ENCODE data around the gene PACRG. TPM values are rescaled to one million over a fixed set of nuclear protein-coding genes. Genes with fewer than 3 reads are reported as not detected.

PACRG gene
- total RNA-seq, 1 experiment from 2014 or later: 0.59 TPM

DNA sequence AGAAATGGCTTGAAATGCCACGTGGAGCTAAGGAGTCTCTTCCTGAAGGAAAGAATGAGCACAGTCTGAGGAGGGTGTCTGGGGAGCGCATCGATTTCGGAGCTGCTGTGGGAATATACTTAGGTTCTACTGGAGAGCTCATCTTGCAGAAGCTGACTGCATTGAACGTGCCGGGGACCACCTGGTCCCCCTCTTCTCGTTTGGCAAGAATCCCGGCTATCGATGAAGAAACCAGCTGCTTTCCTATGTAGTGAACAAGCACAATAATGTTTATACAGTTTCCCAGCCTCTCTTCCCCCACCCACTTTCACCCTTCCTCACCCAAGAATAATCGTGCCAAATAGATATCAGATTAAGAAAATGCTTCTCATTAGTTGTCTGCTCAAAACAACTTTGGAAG, 242.5 kb downstream of the PACRG start:
- CTCF ChIA-PET: no interaction called here

DNA sequence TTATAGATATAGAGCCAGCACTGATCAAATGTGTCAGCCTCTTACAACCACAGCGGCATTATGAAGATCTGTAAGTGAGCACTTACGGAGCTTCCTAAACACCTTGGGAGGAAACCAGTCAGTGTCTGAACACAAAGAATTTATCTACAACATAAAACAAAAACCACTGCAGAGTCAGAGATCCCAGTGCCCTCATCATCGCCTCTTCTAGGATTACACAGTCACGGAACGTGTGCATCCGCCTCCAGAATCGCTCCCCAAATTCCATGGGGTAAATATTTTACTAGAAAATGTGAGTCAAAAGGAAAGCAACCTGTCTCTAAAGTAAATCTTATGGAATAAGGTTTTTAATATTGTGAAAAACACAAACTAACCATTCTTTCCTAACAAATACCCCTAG, 243.6 kb downstream of the PACRG start:
- no peaks in the 10 kb centered on the region for H3K9me3 ChIP-seq (ENCODE audit: control insufficient read depth, insufficient read depth, low read depth, low read length)
- CTCF ChIA-PET: no interaction called here
- no TSS peak for BruUV-seq (replicated peaks)

More for the DNA sequence above, 242.5 kb downstream of the PACRG start:
- H3K27ac ChIP-seq (ENCODE audit: low read length): no peak overlapping the region
- ATAC-seq (no peak), DNase-seq (ENCODE audit: low read depth, low spot score) (no peak)
- intact Hi-C loops (cut with micrococcal nuclease; ENCODE audit: unreplicated experiment): no loop called here
- no TSS peak for BruUV-seq (replicated peaks)
- POLR2A ChIA-PET: no interaction called here
- TF ChIP-seq, protein P1, sequence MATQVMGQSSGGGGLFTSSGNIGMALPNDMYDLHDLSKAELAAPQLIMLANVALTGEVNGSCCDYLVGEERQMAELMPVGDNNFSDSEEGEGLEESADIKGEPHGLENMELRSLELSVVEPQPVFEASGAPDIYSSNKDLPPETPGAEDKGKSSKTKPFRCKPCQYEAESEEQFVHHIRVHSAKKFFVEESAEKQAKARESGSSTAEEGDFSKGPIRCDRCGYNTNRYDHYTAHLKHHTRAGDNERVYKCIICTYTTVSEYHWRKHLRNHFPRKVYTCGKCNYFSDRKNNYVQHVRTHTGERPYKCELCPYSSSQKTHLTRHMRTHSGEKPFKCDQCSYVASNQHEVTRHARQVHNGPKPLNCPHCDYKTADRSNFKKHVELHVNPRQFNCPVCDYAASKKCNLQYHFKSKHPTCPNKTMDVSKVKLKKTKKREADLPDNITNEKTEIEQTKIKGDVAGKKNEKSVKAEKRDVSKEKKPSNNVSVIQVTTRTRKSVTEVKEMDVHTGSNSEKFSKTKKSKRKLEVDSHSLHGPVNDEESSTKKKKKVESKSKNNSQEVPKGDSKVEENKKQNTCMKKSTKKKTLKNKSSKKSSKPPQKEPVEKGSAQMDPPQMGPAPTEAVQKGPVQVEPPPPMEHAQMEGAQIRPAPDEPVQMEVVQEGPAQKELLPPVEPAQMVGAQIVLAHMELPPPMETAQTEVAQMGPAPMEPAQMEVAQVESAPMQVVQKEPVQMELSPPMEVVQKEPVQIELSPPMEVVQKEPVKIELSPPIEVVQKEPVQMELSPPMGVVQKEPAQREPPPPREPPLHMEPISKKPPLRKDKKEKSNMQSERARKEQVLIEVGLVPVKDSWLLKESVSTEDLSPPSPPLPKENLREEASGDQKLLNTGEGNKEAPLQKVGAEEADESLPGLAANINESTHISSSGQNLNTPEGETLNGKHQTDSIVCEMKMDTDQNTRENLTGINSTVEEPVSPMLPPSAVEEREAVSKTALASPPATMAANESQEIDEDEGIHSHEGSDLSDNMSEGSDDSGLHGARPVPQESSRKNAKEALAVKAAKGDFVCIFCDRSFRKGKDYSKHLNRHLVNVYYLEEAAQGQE (IDR thresholded peaks at IDR 0.05; ENCODE audit: insufficient read depth in 1 of 2, low read depth in 2 of 2, low read length in 1 of 2): no peak
- no peak for TF ChIP-seq SIN3A (IDR thresholded peaks at IDR 0.05; ENCODE audit: borderline replicate concordance, insufficient read depth, low read depth, low read length)
- no peak for TF ChIP-seq TCF7L2 (IDR thresholded peaks at IDR 0.05; ENCODE audit: low read depth, low read length)
- no peak for TF ChIP-seq POLR2AphosphoS5 (IDR thresholded peaks at IDR 0.05; ENCODE audit: low read depth, low read length)
- TF ChIP-seq, protein P2, sequence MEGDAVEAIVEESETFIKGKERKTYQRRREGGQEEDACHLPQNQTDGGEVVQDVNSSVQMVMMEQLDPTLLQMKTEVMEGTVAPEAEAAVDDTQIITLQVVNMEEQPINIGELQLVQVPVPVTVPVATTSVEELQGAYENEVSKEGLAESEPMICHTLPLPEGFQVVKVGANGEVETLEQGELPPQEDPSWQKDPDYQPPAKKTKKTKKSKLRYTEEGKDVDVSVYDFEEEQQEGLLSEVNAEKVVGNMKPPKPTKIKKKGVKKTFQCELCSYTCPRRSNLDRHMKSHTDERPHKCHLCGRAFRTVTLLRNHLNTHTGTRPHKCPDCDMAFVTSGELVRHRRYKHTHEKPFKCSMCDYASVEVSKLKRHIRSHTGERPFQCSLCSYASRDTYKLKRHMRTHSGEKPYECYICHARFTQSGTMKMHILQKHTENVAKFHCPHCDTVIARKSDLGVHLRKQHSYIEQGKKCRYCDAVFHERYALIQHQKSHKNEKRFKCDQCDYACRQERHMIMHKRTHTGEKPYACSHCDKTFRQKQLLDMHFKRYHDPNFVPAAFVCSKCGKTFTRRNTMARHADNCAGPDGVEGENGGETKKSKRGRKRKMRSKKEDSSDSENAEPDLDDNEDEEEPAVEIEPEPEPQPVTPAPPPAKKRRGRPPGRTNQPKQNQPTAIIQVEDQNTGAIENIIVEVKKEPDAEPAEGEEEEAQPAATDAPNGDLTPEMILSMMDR (IDR thresholded peaks at IDR 0.05): no peak
- H3K9me3 ChIP-seq (ENCODE audit: control insufficient read depth, insufficient read depth, low read depth, low read length): no peaks in the 10 kb centered on the region
- in situ Hi-C loops (cut with HindIII; ENCODE audit: low pct_unique_long_range_greater_than_20kb, low sequenced_read_pairs): no loop called here
- H3K36me3 ChIP-seq (ENCODE audit: control insufficient read depth, insufficient read depth, low read length): no peaks in the 10 kb centered on the region
- H3K27me3 ChIP-seq (ENCODE audit: control insufficient read depth, insufficient read depth, low read length): no peaks in the 10 kb centered on the region
- no peaks in the 10 kb centered on the region for H3K4me1 ChIP-seq (ENCODE audit: control insufficient read depth, insufficient read depth, low read length)
- H3K4me3 ChIP-seq (ENCODE audit: low read depth in 2 of 2, low read length in 2 of 2): no peak overlapping the region

More for the DNA sequence above, 243.6 kb downstream of the PACRG start:
- Histone ChIP-seq H3K4me1 (ENCODE audit: control insufficient read depth, insufficient read depth, low read length) (no peaks in the 10 kb centered on the region), H3K36me3 (ENCODE audit: control insufficient read depth, insufficient read depth, low read length) (no peaks in the 10 kb centered on the region), H3K27me3 (ENCODE audit: control insufficient read depth, insufficient read depth, low read length) (no peaks in the 10 kb centered on the region), H3K4me3 (ENCODE audit: low read depth in 2 of 2, low read length in 2 of 2) (no peak overlapping the region), H3K27ac (ENCODE audit: low read length) (no peak overlapping the region)
- TF ChIP-seq POLR2AphosphoS5 (IDR thresholded peaks at IDR 0.05; ENCODE audit: low read depth, low read length) (no peak), TCF7L2 (IDR thresholded peaks at IDR 0.05; ENCODE audit: low read depth, low read length) (no peak), SIN3A (IDR thresholded peaks at IDR 0.05; ENCODE audit: borderline replicate concordance, insufficient read depth, low read depth, low read length) (no peak)
- TF ChIP-seq, protein P1 (IDR thresholded peaks at IDR 0.05; ENCODE audit: insufficient read depth in 1 of 2, low read depth in 2 of 2, low read length in 1 of 2): no peak
- TF ChIP-seq, protein P2 (IDR thresholded peaks at IDR 0.05): no peak
- DNase-seq (ENCODE audit: low read depth, low spot score) (no peak), ATAC-seq (no peak)
- intact Hi-C loops (cut with micrococcal nuclease; ENCODE audit: unreplicated experiment): no loop called here
- in situ Hi-C loops (cut with HindIII; ENCODE audit: low pct_unique_long_range_greater_than_20kb, low sequenced_read_pairs): no loop called here
- POLR2A ChIA-PET: no interaction called here
